Frontal cortex (tissue), 4 donors: ENCODE measurements around the gene TMEM273. TPM values are rescaled to one million over a fixed set of nuclear protein-coding genes. Genes with fewer than 3 reads are reported as not detected.
"Not testable (repeated sequence)": the region's sequence is repeated elsewhere in the genome, so short reads cannot be mapped to it uniquely, and the experiment has no call there.

ENCODE experiments used
- DNase-seq, 2 donors: peaks; one replicate each; pipeline ENCODE4 v3.0.0; 2012; ENCODE audit warnings: low spot score in 2 of 2
- FAIRE-seq: peaks from 2 replicates; lab custom pipeline; 2012; peaks lifted over from hg19 to GRCh38; lab: Jason Lieb, UNC
- total RNA-seq: library from RNA; depleted of rRNA; stranded (reverse); fragments of >200 nt; gene quantifications from one replicate; pipeline ENCODE4 v1.2.3, GENCODE V29; 2014
- donor health status: control.
- donor health status: control.
- donor health status: control.

TMEM273 gene
- total RNA-seq, 1 donor from 2014 or later, result 2.4 TPM

DNA sequence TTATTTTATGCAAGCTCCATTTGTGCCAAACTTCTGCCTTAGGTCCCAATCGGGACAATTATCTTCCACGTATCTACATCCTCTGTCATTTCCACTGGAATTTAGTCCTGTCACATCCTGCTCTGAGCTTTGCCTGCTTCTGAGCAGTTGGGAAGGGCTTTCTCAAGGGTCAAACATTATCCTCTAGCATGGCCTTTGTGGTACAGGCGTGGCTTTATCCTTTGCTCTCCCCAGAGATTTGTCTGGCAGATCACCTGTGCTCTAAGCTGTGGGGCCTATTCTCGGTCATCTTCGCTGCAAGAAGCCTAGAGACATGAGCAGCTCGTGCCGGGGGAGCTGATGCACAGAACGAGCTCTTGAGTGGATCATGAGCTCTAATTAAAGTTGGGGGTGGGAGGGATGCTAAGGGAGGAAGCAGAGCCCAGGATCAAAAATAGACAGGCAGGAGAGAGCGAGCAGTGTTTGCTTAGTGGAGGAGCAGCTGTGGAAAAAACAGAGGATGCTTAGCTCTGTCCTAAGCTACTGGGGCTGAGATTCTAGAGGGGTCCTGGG lies 19.8 kb upstream of the TMEM273 start:
- no peak for FAIRE-seq
- DNase-seq, result no peak

DNA sequence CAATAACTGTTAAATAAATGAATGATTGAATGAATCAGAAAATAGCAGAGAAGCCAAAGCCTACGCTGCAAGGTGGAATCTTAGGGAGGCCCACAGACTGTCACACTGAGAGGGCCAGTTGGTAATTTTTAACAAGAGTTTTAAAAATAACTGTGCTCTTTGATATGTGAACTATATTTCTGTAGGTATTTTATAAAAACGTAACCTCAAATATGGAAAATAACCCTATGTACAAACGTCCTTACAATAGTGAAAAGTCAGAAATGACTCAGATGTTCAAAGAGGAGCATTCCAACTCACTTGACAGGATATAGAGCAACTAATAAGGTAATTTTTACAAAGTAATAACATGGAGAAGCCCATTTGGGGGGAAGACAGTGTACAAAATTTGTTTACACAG lies 18.9 kb upstream of the TMEM273 start:
- FAIRE-seq (no peak), DNase-seq (no peak)

DNA sequence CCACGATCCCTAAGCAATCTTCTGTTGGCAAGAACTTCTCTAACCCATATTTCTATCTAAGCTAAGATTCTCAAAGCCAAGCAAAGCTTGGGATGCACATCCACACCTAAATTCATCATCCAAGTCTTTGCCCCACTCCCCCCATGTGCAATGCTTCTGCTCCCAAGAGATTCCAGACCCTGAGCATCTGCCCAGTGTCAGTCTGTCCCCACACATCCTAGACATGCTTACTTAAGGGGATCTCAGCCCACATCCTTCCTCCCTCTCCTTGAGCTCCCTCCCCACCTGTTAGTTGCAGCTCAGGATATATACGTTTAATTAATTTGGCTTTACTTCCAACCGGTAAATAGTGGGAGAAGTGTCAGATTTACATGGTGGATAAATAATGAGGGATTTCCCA lies 17.0 kb upstream of the TMEM273 start:
- DNase-seq (no peak), FAIRE-seq (no peak)

DNA sequence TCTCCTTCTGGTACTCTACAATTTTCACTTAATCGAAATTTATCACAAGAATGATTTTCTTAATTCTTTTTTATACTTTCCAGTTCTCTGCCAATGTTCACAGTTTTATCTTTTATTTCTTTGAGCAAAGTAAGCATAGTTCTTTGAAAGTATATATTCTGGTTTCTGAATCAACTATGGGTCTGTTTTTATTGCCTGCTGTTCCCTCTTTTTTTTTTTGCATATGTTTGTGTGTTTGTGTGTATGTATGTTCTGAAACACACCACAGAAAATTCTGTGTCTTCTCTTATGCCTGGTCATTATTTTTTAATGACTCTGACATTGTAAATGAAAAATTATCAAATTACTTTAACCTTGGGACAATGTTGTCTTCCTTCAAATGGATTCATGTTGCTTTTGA lies 15.9 kb upstream of the TMEM273 start:
- FAIRE-seq, result no peak

GRCh38 chr10:49202266-49202665 lies 14.1 kb upstream of the TMEM273 start:
- DNase-seq (no peak), FAIRE-seq (no peak)

More for the DNA sequence above, 15.9 kb upstream of the TMEM273 start:
- no peak for DNase-seq

- DNase-seq (no peak), FAIRE-seq (no peak)
Measured at GRCh38 chr10:49200854-49201253, 12.7 kb upstream of the TMEM273 start.

DNA sequence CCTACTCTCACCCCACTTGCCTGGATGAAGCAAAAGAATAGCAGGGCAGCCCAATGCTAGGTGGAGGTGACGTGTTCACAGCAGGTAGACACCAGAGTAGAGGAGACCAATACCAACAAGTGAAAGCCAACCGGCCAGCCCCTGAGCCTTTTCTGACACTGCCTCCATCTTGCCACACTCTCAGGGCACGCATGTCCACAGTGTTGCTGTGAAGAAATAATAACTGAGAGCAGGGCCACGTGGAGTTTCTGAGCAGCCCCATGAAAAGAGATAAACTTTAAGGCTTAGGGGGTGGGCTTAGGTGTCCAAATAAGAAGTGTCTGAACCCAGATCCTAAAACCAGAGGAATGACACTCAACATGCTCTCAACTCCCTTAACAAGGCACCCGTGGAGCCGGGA lies 9.0 kb upstream of the TMEM273 start:
- no peak for FAIRE-seq
- DNase-seq, result no peak

- DNase-seq, FAIRE-seq: not testable (repeated sequence)
Measured at GRCh38 chr10:49195864-49196263, 7.7 kb upstream of the TMEM273 start.

DNA sequence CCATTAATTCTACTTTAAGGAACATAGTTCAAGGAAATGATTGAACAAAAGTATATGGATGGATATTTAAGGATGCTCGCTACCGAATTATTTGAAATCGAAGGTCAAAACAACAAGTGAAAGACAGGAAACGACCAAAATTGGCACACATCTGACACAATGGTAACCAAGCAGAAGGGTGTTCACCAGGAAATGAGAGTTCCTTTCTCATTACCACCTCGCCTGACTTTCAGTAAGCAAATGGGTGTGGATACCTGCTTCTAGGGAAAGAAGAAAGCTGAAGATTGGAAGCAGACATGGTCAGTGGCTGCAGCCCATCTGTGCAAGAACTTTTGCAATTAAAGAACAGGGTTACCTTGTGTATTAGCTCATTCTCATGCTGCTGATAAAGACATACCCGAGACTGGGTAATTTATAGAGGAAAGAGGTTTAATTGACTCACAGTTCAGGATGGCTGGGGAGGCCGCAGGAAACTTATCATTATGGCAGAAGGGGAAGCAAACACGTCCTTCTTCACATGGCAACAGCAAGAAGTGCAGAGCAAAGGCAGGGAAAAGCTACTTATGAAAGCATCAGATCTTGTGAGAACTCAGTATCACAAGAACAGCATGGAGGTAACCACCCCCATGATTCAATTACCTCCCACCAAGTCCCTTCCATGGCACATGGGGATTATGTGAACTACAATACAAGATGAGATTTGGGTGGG lies 6.2 kb upstream of the TMEM273 start:
- no peak for DNase-seq
- FAIRE-seq, result no peak

DNA sequence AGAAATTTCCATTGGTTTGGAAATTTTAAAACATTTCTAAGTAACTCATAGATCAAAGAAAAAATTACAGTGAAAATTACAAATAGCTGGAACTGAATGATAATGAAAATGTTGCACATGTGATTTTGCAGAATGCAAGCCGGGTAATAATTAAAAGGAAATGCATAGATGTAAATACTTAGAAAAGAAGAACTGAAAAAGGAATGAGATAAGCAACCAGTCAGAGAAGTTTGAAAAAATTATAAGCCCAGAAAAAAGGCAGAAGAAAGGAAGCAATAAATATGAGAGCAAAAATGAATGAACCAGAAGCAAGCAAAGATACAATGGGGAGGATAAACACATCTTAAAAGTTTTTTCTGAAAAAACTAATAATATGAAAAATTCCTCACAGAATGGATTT lies 3.2 kb upstream of the TMEM273 start:
- no peak for FAIRE-seq
- DNase-seq, result no peak

- DNase-seq (no peak), FAIRE-seq (no peak)
Measured at GRCh38 chr10:49189422-49189821, 1.2 kb upstream of the TMEM273 start.

GRCh38 chr10:49187044-49187484 lies 1.1 kb downstream of the TMEM273 start:
- no peak for FAIRE-seq

GRCh38 chr10:49186613-49187012 lies 1.6 kb downstream of the TMEM273 start:
- no peak for FAIRE-seq
- no peak for DNase-seq

More at GRCh38 chr10:49187044-49187484, 1.1 kb downstream of the TMEM273 start:
- DNase-seq, result no peak

DNA sequence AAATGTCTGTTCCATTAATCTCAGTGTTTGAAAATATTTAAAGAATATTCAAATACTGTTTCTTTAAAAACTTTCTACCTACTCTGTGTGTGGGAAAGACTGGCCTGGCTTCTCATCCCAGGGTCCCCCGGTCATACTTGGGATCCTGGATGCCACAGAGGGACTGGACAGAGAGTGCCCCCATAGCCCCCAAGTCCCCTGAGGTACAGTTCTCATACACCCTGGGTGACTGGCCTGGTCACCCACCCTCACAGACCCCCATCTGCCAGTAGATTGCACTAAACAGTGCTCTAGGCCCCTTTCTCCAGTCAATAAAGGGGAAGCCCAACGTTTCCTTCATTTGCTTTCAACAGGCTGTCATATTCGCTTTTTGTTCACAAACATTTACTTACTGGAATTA lies 3.0 kb downstream of the TMEM273 start:
- DNase-seq, result no peak
- no peak for FAIRE-seq

DNA sequence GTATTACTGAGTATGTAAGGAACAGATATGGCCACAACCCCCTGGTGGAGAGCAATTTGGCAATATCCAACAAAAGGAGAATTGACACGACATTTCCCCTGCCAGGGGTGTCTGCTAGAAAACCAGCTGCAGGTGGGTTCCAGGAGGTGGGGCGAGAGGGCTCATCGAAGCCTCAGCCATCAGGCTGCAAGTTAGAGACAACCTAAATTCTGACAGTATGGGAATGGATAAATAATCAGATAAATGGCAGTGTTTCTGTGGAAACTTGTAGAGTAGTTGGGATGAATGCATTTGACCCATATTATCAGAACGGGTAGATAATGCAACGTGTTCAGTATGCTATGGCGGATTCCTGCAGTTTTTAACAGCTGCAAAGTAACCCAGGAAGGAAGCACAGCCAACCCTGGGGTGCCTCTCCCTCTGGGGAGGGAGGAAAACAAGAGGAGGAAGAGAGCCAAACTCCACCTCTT lies 3.5 kb downstream of the TMEM273 start:
- DNase-seq, result no peak
- FAIRE-seq, result no peak

DNA sequence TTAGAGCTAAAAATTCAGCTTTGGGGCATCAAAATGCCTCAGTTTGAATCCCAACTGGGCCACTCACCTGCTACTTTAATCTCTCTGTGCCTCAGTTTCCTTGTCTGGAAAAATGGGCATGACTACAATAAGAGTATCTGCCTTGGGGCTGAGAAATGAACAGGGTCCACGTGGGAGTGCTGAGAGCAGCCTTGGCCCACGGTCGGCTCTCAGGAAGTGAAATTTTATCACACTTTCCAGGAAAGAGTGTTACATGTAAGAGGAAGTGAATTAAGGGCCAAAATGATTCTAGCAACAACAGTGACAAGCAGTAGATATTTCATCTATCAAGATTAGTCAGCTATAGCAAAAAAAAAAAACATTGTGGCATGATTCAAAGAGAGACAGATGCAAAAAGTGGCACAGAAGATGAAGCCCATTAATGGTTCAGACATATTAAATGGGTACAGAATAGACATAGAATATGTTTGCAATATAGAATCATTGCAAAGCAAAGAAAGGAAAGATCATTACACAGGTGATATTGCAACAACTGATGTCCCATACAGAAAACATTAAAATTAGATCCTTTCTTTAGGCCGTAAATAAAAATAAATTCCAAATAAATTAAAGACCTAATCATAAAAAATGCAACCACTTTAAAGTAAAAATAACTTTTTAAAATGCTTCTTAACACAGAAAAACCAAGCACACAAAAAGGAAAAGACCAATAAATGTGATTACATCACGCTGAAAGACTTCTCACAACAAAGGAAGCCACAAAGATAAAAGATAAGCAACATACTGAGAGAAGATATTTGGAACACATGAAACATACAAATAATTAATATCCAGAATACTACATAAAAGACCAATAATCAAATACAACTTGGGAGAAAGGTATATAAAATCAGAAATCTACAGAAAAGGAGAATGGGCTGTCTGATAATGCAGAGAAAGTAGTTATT lies 4.3 kb downstream of the TMEM273 start:
- DNase-seq (no peak), FAIRE-seq (no peak)

- DNase-seq (no peak), FAIRE-seq (no peak)
Measured at GRCh38 chr10:49182776-49183175, 5.4 kb downstream of the TMEM273 start.

DNA sequence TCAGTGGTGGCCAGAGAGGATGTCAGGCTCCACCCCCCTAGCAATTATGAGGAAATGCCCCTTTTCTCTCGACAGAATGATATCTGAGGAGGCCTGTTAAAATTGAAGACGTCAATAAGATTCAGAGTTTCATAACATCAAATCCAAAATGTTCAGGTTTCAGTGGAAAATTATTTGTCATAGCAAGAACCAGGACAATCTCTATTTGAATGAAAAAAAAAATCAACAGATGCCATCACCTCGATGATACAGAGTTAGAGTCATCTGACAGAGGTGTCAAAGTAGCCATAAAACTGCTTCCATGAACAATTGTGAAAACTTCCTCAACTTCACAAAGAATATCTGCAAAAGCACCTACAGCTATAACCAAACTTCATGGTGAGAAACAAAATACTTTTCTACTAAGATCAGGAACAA lies 7.7 kb downstream of the TMEM273 start:
- DNase-seq (no peak), FAIRE-seq (no peak)

GRCh38 chr10:49179699-49180443 lies 8.3 kb downstream of the TMEM273 start:
- DNase-seq, result no peak
- FAIRE-seq, result no peak
